IMR-90 (cell line): ENCODE data around the gene TMEM131. TPM values are rescaled to one million over a fixed set of nuclear protein-coding genes. Genes with fewer than 3 reads are reported as not detected.

Experiments used
- ATAC-seq: fragments of 200-7000 bp; cut with Tn5 transposase; 2 replicates; pipeline ENCODE4 v1.9.1; 2020; ENCODE audit warnings: low read depth, mild to moderate bottlenecking, moderate library complexity
- BruUV-seq: library from RNA; stranded (reverse); fragments of 400-500 nt; replicated peaks from 2 replicates; lab custom pipeline; 2021; lab: Mats Ljungman, UMichigan
- CTCF ChIA-PET: fragments of 300-600 bp; formaldehyde crosslinking; extraction: SDS; loops from one replicate; lab custom pipeline; 2021; ENCODE audit warnings: antibody characterized with exemption; lab: Yijun Ruan, JAX
- POLR2A ChIA-PET: fragments of 300-600 bp; sonication (Branson Sonifier 250); formaldehyde crosslinking; loops from one replicate; lab custom pipeline; 2022; ENCODE audit warnings: antibody characterized with exemption; ENCODE audit not compliant: unreplicated experiment; lab: Charles Lee
- DNase-seq: peaks from one replicate; pipeline ENCODE4 v3.0.0; 2013
- H2AFZ ChIP-seq: replicated peaks from 2 replicates; pipeline ENCODE3; 2013; ENCODE audit warnings: low read length, mild to moderate bottlenecking; ENCODE audit not compliant: poor library complexity
- H2AK5ac ChIP-seq: 2 replicates; pipeline ENCODE4 v1.6.1; 2013; ENCODE audit warnings: low read depth, low read length, inconsistent platforms
- H2AK9ac ChIP-seq: replicated peaks from 2 replicates; pipeline ENCODE3; 2013; ENCODE audit warnings: mild to moderate bottlenecking, low read depth, low read length, moderate library complexity; ENCODE audit not compliant: poor library complexity
- H2BK120ac ChIP-seq: 2 replicates; pipeline ENCODE4 v1.6.1; 2013; ENCODE audit warnings: low read depth, low read length, inconsistent platforms
- H2BK15ac ChIP-seq: 3 replicates; pipeline ENCODE4 v1.6.1; 2013; ENCODE audit warnings: low read depth, low read length, inconsistent platforms
- H2BK20ac ChIP-seq: 2 replicates; pipeline ENCODE4 v1.6.1; 2013; ENCODE audit warnings: low read depth, mild to moderate bottlenecking, inconsistent platforms, low read length, moderate library complexity
- H2BK5ac ChIP-seq: 2 replicates; pipeline ENCODE4 v1.6.1; 2013; ENCODE audit warnings: mild to moderate bottlenecking, low read depth, low read length, inconsistent platforms; ENCODE audit not compliant: poor library complexity, severe bottlenecking
- H3K14ac ChIP-seq: replicated peaks from 2 replicates; pipeline ENCODE4 v1.6.1; 2013; ENCODE audit warnings: low read depth, low read length, inconsistent platforms
- H3K18ac ChIP-seq: 2 replicates; pipeline ENCODE4 v1.6.1; 2013; ENCODE audit warnings: low read depth, low read length, control low read depth
- H3K23ac ChIP-seq: 2 replicates; pipeline ENCODE4 v1.6.1; 2013; ENCODE audit warnings: low read depth, low read length, inconsistent platforms
- H3K27ac ChIP-seq: 2 replicates; pipeline ENCODE4 v1.5.1; 2013; ENCODE audit warnings: mild to moderate bottlenecking, control low read depth, low read length; ENCODE audit not compliant: insufficient read depth
- H3K27me3 ChIP-seq: 2 replicates; pipeline ENCODE4 v1.6.1; 2013; ENCODE audit warnings: low read length; ENCODE audit not compliant: control insufficient read depth, insufficient read depth
- H3K36me3 ChIP-seq: 2 replicates; pipeline ENCODE4 v1.6.1; 2013; ENCODE audit warnings: low read length, mixed read lengths; ENCODE audit not compliant: control insufficient read depth, insufficient read depth
- H3K4ac ChIP-seq: 2 replicates; pipeline ENCODE4 v1.6.1; 2013; ENCODE audit warnings: low read depth, low read length, inconsistent platforms
- H3K4me1 ChIP-seq: 2 replicates; pipeline ENCODE4 v1.6.1; 2013; ENCODE audit warnings: low read length, mixed read lengths; ENCODE audit not compliant: control insufficient read depth, insufficient read depth
- H3K4me2 ChIP-seq: 2 replicates; pipeline ENCODE4 v1.6.1; 2013; ENCODE audit warnings: low read depth, mild to moderate bottlenecking, control low read depth, low read length, moderate library complexity
- H3K4me3 ChIP-seq: 2 replicates; pipeline ENCODE4 v1.5.1; 2013; ENCODE audit warnings: low read depth, mild to moderate bottlenecking, control low read depth, low read length, moderate library complexity; ENCODE audit not compliant: insufficient read depth
- H3K56ac ChIP-seq: 2 replicates; pipeline ENCODE4 v1.6.1; 2013; ENCODE audit warnings: low read length, inconsistent platforms; ENCODE audit not compliant: insufficient read depth; ENCODE audit errors: extremely low read depth
- H3K79me1 ChIP-seq, 2 experiments: 2 replicates each; pipeline ENCODE4 v1.6.1; 2013; ENCODE audit warnings: low read length in 2 of 2, inconsistent platforms in 1 of 2, low read depth in 1 of 2
- H3K9ac ChIP-seq: 2 replicates; pipeline ENCODE4 v1.6.1; 2013; ENCODE audit warnings: low read depth, low read length, control low read depth
- H3K9me1 ChIP-seq: 2 replicates; pipeline ENCODE4 v1.6.1; 2013; ENCODE audit warnings: low read length, inconsistent platforms; ENCODE audit not compliant: insufficient read depth
- H3K9me3 ChIP-seq: 2 replicates; pipeline ENCODE4 v1.6.1; 2013; ENCODE audit warnings: low read length; ENCODE audit not compliant: control insufficient read depth, insufficient read depth
- H4K20me1 ChIP-seq: 2 replicates; pipeline ENCODE4 v1.6.1; 2013; ENCODE audit warnings: low read length, inconsistent platforms; ENCODE audit not compliant: insufficient read depth
- H4K5ac ChIP-seq: 2 replicates; pipeline ENCODE4 v1.6.1; 2013; ENCODE audit warnings: mild to moderate bottlenecking, low read depth, low read length, control low read depth
- H4K8ac ChIP-seq, 2 experiments: 2 replicates each; pipeline ENCODE4 v1.6.1; 2013; ENCODE audit warnings: low read depth in 2 of 2, low read length in 2 of 2, control low read depth in 1 of 2, inconsistent platforms in 1 of 2
- H4K91ac ChIP-seq: 2 replicates; pipeline ENCODE4 v1.6.1; 2013; ENCODE audit warnings: low read depth, low read length, inconsistent platforms; ENCODE audit not compliant: insufficient read depth
- RFX5 ChIP-seq: IDR thresholded peaks from 2 replicates; pipeline ENCODE4 v1.8.0; 2012; ENCODE audit warnings: low read depth, mild to moderate bottlenecking, low read length, moderate library complexity
- WGBS, 2 experiments: methylation state at CpG; one replicate each; pipeline versions ENCODE4 v1.1.5 to v1.1.7; 2013; ENCODE audit warnings: missing lambda C conversion rate in 2 of 2; ENCODE audit not compliant: insufficient read length in 1 of 2; ENCODE audit errors: extremely low coverage in 2 of 2; 5-methylcytosine and 5-hydroxymethylcytosine counted together
- dilution Hi-C: fragments of 300-500 bp; cut with HindIII; formaldehyde crosslinking; loops from one replicate; pipeline ENCODE4 v1.14.3; 2018; ENCODE audit warnings: low sequenced_read_pairs; ENCODE audit not compliant: unreplicated experiment
- in situ Hi-C: fragments of 300-500 bp; cut with MboI; formaldehyde crosslinking; loops from 3 replicates; pipeline ENCODE4 v1.14.3; 2019; ENCODE audit warnings: low sequenced_read_pairs, inconsistent platforms, mixed read lengths
- intact Hi-C: fragments of 100-400 bp; cut with micrococcal nuclease; formaldehyde crosslinking; loops from 2 replicates; pipeline ENCODE4 v1.10.0; 2022
- polyA plus RNA-seq, 3 experiments: library from polyadenylated mRNA; depleted of rRNA; stranded (reverse); fragments of >200 nt; gene quantifications; 2 replicates each; pipeline ENCODE4 v1.2.3, GENCODE V29; 2012; ENCODE audit warnings: low replicate concordance in 1 of 3
- total RNA-seq: library from RNA; depleted of rRNA; stranded (reverse); fragments of >200 nt; gene quantifications from 2 replicates; pipeline ENCODE4 v1.2.3, GENCODE V29; 2012

The TMEM131 gene
- total and polyA plus RNA-seq, 2 of the 4 experiments (the other 2 are of a cell fraction): 13.3 to 14.0 TPM

DNA sequence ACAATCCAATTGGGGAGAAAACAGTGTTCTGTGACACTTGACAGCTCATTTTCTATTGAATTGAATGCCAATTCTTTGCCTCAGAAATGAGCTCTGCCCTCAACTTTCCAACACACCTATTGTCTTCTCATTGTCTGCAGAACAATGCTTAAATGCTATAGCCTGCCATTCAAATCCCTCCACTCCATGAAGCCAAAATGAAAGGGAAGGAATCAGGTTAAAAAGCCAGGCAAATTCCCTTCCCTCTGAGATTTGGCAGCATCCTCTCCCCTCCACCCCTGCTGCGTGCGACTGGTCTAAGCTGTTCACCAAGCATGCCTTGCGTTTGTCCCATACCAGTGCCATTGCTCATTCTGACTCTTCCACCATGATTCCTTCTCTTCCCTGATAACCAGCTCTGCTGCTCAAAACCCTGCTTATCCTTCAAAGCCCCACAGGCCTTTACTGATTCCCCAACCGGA is 32.4 kb upstream of the TMEM131 start:
- Histone ChIP-seq H3K23ac (no peak overlapping the region), H3K79me1 (no peaks in the 10 kb centered on the region), H3K14ac (no peak overlapping the region), H3K18ac (no peak overlapping the region), H3K4ac (no peak overlapping the region), H3K4me1 (no peaks in the 10 kb centered on the region), H4K20me1 (no peaks in the 10 kb centered on the region), H3K9ac (no peak overlapping the region), H3K4me3 (no peak overlapping the region), H2BK20ac (no peak overlapping the region), H3K56ac (no peak overlapping the region), H2AK5ac (no peak overlapping the region), H4K8ac (peak overlapping the region in 1 of 2 experiments; percentile 47; a peak in 1 of 4 replicates), H3K36me3 (no peaks in the 10 kb centered on the region), H2BK5ac (peak overlapping the region; percentile 10), H3K27ac (no peak overlapping the region), H3K4me2 (peak overlapping the region; percentile 19; the same call in 1 of the 2 replicates), H2BK120ac (peak overlapping the region; percentile 36; the same call in 1 of the 2 replicates), H3K9me1 (no peaks in the 10 kb centered on the region), H2AK9ac (no peak overlapping the region), H2BK15ac (no peak overlapping the region), H3K27me3 (peaks cover 2% of the 10 kb centered on the region; the same call in 1 of the 2 replicates), H4K5ac (no peak overlapping the region), H4K91ac (no peak overlapping the region), H3K9me3 (no peaks in the 10 kb centered on the region), H2AFZ (no peak overlapping the region)
- TF ChIP-seq RFX5: no peak
- DNase-seq: peak; percentile 68
- WGBS, 2 experiments: 57% methylated on average over 3 of the region's 4 CpGs; no CpG with 5 or more reads in 1 of the 2 experiments
- intact Hi-C loops (no loop called here), dilution Hi-C loops (no loop called here), in situ Hi-C loops (no loop called here)
- peak; percentile 86 for ATAC-seq
- POLR2A ChIA-PET: no interaction called here
- BruUV-seq: no TSS peak
- CTCF ChIA-PET: no interaction called here
